ENCODE data around the gene KIZ.

Gene KIZ

GRCh38 chr20:21181028-21181427, 55.1 kb downstream of the KIZ start:
- no peak for DNase-seq

DNA sequence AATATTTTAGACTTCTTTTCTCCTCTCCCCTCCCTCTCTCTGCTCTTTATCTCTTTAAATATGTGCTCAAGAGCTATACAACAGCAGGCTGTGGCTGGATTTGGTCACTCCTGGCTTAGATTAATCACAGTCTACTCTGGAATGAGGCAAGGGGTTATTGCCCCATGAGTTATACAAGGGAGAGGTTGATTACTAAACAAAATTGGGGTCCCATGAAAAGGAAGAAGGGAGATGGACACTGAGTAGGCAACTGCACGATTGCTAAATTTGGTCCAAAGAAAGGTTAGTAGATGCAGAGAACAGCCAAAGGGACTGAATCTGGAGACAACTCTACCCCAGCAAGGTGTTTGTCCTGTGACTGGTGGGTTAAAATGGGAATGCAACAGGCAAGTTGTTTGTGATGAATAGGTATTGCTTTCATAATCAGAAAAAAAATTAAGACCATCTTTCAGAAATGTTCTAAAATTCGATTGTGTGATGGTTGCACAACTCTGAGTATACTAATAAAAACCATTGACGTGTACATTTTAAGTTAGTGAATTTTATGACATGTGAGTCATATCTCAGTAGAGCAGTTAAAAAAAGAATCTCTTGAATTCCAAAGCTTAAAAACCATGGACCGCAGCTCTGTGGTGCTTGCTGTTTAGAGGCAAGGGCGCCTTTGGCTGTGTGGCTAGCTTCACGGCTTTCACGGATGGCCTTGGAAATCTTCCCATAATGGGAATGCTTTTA, 57.1 kb downstream of the KIZ start:
- DNase-seq, result no peak

DNA sequence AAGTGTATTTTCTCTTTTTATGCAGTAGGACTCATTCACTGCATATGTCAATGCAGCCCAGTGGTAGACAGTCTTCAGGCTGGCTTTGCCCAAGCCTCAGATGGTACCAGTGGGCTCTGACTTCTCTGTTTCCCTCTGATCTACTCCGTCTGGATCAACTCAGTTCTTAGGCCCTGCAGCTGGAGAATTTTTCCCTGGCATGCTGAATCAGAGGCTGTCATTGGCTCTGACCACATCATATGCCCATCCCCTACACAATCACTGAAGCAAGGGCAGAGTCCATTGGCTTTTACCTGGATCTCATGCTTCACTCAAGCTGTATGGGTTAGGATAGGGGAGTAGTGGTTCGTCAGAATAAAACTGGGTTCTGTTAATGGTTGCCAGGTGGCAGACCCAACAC, 57.8 kb downstream of the KIZ start:
- DNase-seq, result no peak

GRCh38 chr20:21184819-21185218, 58.9 kb downstream of the KIZ start:
- DNase-seq, result no peak

DNA sequence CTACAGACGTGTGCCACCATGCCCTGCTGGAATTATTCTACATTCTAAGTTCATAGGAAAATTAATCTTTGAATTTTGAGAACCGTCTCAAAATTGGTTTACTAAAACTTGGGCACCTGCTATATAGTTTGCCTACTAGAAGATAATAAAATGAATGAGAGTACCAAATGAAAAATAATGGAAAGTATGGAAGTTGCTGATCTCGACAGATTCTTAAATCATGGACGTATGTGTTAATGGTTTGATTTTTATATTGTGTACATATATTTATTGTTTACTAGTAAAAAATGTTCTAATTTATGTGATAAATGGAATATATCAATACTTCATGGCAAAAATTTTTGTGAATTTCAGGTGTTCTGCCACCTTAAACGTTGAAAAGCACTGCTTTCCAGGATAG, 60.0 kb downstream of the KIZ start:
- DNase-seq, result no peak

GRCh38 chr20:21189761-21190523, 64.1 kb downstream of the KIZ start:
- no peak for DNase-seq

GRCh38 chr20:21190869-21191268, 65.0 kb downstream of the KIZ start:
- no peak for DNase-seq

GRCh38 chr20:21191839-21192238, 66.0 kb downstream of the KIZ start:
- no peak for DNase-seq

DNA sequence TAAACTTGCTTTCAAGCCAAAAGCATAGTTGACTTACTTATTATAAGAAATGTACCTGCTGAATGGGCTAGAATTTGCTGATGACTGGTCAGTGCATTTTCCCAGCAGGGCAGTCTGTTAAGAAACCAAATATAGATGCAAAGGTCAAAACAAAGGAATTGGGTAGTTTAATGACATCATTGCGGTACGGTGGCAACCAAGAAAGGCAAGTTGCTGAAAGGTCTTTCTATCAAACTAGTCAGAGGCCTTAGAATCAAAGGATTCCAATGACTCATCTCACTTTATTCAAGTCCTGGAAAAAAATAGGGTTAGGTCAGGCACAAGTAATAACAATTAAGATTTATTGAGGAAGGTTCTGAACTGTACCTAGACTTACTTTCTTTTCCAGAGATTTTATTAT, 76.4 kb downstream of the KIZ start:
- DNase-seq, result no peak

DNA sequence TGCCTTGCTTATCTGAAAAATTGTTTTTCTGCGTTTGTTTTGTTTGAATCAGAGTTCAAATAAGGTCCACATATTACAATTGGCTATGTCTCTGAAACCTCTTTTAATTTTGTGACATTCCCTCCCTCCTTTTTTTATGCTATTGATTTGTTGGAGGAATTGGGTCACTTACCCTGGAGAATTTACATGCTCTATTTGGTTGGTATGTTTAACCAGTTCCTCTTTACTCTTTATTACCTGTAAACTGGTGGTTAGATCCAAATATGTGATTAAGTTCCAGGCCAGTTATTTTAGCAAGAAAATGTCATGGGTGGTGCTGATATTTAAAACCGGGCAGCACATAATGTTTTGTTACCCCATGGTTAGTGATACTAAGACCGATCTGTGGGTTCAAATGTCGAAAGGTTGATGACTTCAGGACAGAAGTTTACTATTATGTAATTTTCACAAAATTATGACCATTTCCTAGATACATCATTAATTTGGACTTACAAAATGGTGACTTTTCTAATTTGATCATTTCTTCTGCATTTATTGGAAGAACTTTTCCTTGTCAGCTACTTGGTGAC, 77.3 kb downstream of the KIZ start:
- no peak for DNase-seq

GRCh38 chr20:21206584-21206983, 80.7 kb downstream of the KIZ start:
- no peak for DNase-seq

DNA sequence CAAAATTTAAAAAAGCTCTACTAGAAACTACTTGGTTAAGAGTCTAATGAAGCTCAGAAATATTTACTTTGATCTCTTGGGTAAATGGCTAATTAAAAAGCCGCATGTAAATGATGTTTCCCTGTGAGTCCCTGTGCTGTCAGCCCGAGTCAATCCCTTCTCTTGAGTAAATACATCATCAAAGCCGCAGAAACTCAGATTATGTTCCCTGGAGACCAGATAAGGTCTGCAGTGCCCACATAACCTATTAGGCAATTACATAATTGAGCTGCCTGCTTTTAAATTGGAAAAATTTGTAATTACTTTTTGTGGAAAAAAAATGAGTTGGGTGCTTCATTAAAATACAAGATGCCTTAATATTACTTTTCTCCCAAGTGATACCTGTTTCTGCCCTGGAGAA, 83.1 kb downstream of the KIZ start:
- DNase-seq, result no peak

DNA sequence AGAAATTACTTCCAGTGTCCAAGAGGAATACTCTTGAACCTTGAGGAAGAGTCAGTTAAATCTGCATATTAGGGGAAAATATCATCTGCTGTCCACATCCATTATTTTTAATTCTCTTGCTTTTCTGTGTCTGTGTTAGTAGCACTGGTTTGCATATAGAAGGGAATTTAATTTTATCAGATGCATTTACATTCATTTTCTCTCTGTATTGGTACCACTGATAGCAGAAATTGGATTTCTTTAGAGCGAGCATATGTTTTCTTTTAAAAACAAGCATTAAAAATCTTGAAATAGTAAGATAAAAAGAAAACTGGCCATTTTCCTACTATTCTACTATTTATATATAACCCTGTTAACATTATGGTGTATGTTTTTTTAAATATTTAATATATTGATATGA, 83.8 kb downstream of the KIZ start:
- no peak for DNase-seq

- no peak for DNase-seq
Measured at GRCh38 chr20:21213691-21214090, 87.8 kb downstream of the KIZ start.

- DNase-seq, result no peak
Measured at GRCh38 chr20:21214431-21214830, 88.5 kb downstream of the KIZ start.

GRCh38 chr20:21219686-21220085, 93.8 kb downstream of the KIZ start:
- DNase-seq, result no peak

DNA sequence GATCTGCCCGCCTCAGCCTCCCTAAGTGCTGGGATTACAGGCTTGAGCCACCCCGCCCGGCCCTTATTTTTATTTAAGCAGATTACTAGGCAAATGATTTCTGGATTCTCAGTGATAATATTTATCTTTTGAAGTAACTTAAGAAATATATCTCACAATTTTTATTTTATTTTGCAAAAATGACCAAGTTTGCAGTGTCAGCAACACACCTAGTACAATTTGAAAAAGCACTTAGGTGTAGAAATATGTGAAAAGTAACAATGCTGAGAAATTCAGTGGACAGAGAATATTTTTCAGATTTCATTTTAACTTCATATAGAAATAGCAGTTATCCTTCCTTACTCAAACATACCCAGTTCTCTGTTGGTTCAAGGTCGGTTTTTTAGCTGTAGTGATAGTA, 98.3 kb downstream of the KIZ start:
- no peak for DNase-seq

GRCh38 chr20:21225215-21225947, 99.5 kb downstream of the KIZ start:
- no peak for DNase-seq

- no peak for DNase-seq
Measured at GRCh38 chr20:21228511-21228910, 102.6 kb downstream of the KIZ start.

- DNase-seq, result no peak
Measured at GRCh38 chr20:21229163-21229562, 103.3 kb downstream of the KIZ start.

GRCh38 chr20:21230220-21230619, 104.3 kb downstream of the KIZ start:
- DNase-seq, result no peak

- no peak for DNase-seq
Measured at GRCh38 chr20:21230686-21231085, 104.8 kb downstream of the KIZ start.

GRCh38 chr20:21232546-21233280, 106.8 kb downstream of the KIZ start:
- no peak for DNase-seq
